GM18907 (cell line): ENCODE measurements around the gene ZNF92.
"Not testable (repeated sequence)": the region's sequence is repeated elsewhere in the genome, so short reads cannot be mapped to it uniquely, and the experiment has no call there.

ENCODE experiments used
- ATAC-seq: cut with Tn5 transposase; IDR thresholded peaks from one replicate; pipeline ENCODE4 v1.9.1; 2021; ENCODE audit warnings: mild to moderate bottlenecking, moderate library complexity; ENCODE audit not compliant: unreplicated experiment

Gene ZNF92

GRCh38 chr7:65422670-65423069 lies 49.0 kb downstream of the ZNF92 start:
- ATAC-seq = no peak

- ATAC-seq = not testable (repeated sequence)
Observed at GRCh38 chr7:65423286-65423685, 49.6 kb downstream of the ZNF92 start.

GRCh38 chr7:65429642-65430343 lies 56.1 kb downstream of the ZNF92 start:
- ATAC-seq = no peak

GRCh38 chr7:65430344-65431186 lies 56.9 kb downstream of the ZNF92 start:
- ATAC-seq = no peak

- no peak for ATAC-seq
Observed at GRCh38 chr7:65434307-65434706, 60.7 kb downstream of the ZNF92 start.

- no peak for ATAC-seq
Observed at GRCh38 chr7:65436163-65436562, 62.5 kb downstream of the ZNF92 start.

GRCh38 chr7:65438598-65438997 lies 64.9 kb downstream of the ZNF92 start:
- no peak for ATAC-seq

- ATAC-seq = no peak
Observed at GRCh38 chr7:65441010-65441409, 67.4 kb downstream of the ZNF92 start.

GRCh38 chr7:65444205-65444842 lies 70.7 kb downstream of the ZNF92 start:
- no peak for ATAC-seq

GRCh38 chr7:65444899-65445823 lies 71.5 kb downstream of the ZNF92 start:
- ATAC-seq = no peak

- not testable (repeated sequence) for ATAC-seq
Observed at GRCh38 chr7:65447041-65447440, 73.4 kb downstream of the ZNF92 start.

- ATAC-seq = no peak
Observed at GRCh38 chr7:65448816-65449504, 75.3 kb downstream of the ZNF92 start.

- ATAC-seq = no peak
Observed at GRCh38 chr7:65449505-65449852, 75.8 kb downstream of the ZNF92 start.
